BLaER1 (cell line): ENCODE results near the gene GTSE1.
A peak's percentile ranks its signal among the peaks of the same experiment; 100 is the strongest.

Experiments
- H3K27ac ChIP-seq: shearing (Covaris generic); formaldehyde crosslinking; 2 replicates; pipeline ENCODE4 v1.8.1; 2022
- H3K27me3 ChIP-seq: shearing (Covaris generic); formaldehyde crosslinking; 2 replicates; pipeline ENCODE4 v1.8.1; 2022
- H3K36me3 ChIP-seq: shearing (Covaris generic); formaldehyde crosslinking; 2 replicates; pipeline ENCODE4 v1.8.1; 2022
- H3K4me1 ChIP-seq: shearing (Covaris generic); formaldehyde crosslinking; 2 replicates; pipeline ENCODE4 v1.8.1; 2022
- H3K4me2 ChIP-seq: shearing (Covaris generic); formaldehyde crosslinking; 2 replicates; pipeline ENCODE4 v1.8.1; 2022
- H3K4me3 ChIP-seq: shearing (Covaris generic); formaldehyde crosslinking; 2 replicates; pipeline ENCODE4 v1.8.1; 2022
- H3K9ac ChIP-seq: shearing (Covaris generic); formaldehyde crosslinking; 2 replicates; pipeline ENCODE4 v1.8.1; 2022
- H3K9me3 ChIP-seq: shearing (Covaris generic); formaldehyde crosslinking; 2 replicates; pipeline ENCODE4 v1.8.1; 2022
- H4K20me1 ChIP-seq: shearing (Covaris generic); formaldehyde crosslinking; 2 replicates; pipeline ENCODE4 v1.8.1; 2022
- Cebpa-rat ChIP-seq: shearing (Covaris generic); IDR thresholded peaks from 2 replicates; pipeline ENCODE4 v1.8.1; 2022

Gene GTSE1

DNA sequence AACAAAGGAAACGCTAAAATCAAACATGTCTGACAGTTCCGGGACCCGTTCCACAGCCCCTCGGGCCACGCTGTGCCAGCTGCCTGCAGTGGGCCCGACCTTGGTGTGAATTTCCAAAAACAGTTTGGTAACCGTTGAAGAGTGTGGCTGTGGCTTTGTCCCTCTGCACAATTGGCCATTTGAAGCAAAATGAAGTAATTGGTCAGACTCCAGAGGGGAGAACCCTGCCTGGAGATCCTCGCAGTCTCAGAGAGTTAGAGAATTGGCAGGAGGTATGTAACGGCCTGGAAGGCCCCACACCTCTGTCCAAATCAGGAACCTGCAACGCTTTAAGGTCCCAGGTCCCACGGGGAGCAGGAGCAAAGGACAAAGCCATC lies 65.1 kb downstream of the GTSE1 start:
- peaks cover 64% of the 10 kb centered on the region for H3K4me1 ChIP-seq
- no peaks in the 10 kb centered on the region for H3K9me3 ChIP-seq
- no peak overlapping the region for H3K4me3 ChIP-seq
- peaks cover 43% of the 10 kb centered on the region for H3K27me3 ChIP-seq
- peaks cover 91% of the 10 kb centered on the region for H4K20me1 ChIP-seq
- TF ChIP-seq Cebpa-rat, result no peak
- no peak overlapping the region for H3K27ac ChIP-seq
- H3K9ac ChIP-seq, result no peak overlapping the region
- H3K4me2 ChIP-seq, result peak overlapping the region; percentile 89
- peaks cover 32% of the 10 kb centered on the region for H3K36me3 ChIP-seq

DNA sequence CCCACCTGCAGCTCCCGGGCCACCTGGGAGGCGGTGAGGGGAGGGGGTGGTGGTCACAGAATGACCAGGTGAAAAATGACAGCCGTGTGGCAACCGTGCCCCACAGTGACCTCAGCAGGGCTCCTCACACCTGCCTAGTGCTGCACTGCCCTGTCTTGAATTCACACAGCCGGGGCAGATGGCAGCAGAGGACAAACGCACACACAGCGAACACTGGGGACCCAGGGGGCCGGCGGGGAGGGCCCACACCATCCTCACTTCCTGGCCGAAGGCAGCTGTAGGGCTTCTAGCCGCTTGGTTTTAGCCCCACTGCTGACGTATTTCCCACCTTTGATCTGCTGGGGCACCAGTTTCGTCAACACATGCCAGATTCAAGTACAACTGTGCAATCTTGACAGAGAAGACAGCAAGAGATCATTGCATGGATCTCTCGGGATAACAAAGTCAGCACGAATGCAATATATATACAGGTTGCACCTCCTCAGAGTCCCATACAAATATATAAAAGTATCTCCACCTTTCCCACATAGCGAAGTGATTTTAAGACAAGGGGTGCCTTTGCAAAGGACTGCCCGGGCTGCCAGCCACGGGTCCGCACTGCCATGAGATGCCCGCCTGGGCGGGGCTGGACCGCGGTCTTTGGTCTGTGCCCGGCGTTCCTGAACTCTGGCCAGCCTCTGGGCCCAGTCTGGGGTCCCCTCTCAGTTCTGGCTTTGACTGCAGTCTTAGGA lies 65.7 kb downstream of the GTSE1 start:
- H3K27me3 ChIP-seq, result peaks cover 49% of the 10 kb centered on the region
- no peak for TF ChIP-seq Cebpa-rat
- H3K27ac ChIP-seq, result no peak overlapping the region
- H3K36me3 ChIP-seq, result peaks cover 26% of the 10 kb centered on the region
- H3K9me3 ChIP-seq, result no peaks in the 10 kb centered on the region
- peaks cover 64% of the 10 kb centered on the region for H3K4me1 ChIP-seq
- no peak overlapping the region for H3K4me3 ChIP-seq
- no peak overlapping the region for H3K9ac ChIP-seq
- peaks cover 91% of the 10 kb centered on the region for H4K20me1 ChIP-seq
- peak overlapping the region; percentile 89 for H3K4me2 ChIP-seq

DNA sequence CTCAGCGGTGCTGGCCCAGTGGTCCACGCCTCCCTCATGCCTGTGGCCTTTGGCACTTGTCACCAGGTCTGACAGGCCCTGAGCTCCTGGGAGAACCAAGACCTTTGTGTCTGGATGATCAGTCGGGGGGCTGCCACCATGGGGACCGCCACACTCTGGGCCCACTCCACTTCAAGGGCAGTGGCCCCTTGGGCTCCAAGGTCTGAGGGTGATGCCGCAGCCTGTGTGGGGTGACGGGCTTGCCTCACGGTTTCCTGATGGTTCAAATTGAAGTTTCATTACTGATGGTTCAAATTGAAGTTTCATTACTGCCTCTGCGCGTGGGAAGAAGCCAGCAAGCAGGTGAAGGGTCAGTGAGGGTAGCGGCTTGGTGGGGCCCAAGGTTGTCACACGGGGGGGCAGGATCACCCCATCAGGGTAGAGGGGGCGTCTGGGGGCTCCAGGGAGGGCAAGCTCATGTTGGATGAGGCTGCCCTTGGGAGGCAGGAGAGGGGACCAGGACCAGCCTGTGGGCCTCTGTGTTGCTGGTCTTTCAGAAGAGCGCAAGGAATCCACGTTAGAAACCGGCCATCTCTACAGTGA lies 66.4 kb downstream of the GTSE1 start:
- Histone ChIP-seq H3K4me2 (peak overlapping the region; percentile 89), H3K4me1 (peaks cover 65% of the 10 kb centered on the region), H3K4me3 (no peak overlapping the region), H4K20me1 (peaks cover 91% of the 10 kb centered on the region), H3K36me3 (peaks cover 21% of the 10 kb centered on the region), H3K9me3 (no peaks in the 10 kb centered on the region), H3K27me3 (peaks cover 55% of the 10 kb centered on the region), H3K27ac (no peak overlapping the region), H3K9ac (no peak overlapping the region)
- no peak for TF ChIP-seq Cebpa-rat

DNA sequence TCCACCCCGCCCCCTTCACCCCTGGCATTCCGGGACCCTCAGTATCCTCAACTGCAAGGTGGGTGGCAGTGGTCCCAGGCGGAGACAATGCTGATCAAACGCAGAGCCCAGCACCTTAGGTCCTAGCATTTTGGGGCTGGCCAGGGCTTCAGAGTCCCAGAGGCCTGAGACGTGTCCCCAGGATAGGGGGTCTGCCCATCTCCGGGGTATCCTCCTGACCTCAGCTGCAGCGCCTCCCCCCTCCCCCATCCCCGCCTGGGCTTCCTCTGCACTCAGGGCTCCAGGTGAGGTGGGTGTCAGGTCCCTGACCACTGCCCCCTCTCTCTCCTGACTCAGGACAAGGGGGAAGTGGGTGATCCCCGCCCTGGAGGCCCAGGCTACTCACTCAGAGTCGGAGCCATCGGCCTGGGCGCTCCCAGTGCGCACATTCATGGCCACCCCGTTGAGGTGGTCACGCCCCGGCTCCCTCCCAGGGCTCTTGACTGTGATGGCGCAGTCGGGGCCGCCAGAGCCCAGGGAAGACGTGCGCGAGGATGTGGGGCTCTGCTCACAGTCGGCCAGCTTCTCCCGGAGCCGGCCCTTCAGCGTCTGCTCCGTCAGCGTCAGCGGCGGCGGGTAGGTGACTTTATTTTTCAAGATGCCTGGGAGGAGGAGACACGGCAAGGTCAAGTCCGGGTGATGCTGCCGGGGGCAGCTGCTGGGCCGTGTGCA lies 67.1 kb downstream of the GTSE1 start:
- Histone ChIP-seq H3K4me3 (no peak overlapping the region), H3K4me1 (peaks cover 64% of the 10 kb centered on the region)
- TF ChIP-seq Cebpa-rat, result no peak

DNA sequence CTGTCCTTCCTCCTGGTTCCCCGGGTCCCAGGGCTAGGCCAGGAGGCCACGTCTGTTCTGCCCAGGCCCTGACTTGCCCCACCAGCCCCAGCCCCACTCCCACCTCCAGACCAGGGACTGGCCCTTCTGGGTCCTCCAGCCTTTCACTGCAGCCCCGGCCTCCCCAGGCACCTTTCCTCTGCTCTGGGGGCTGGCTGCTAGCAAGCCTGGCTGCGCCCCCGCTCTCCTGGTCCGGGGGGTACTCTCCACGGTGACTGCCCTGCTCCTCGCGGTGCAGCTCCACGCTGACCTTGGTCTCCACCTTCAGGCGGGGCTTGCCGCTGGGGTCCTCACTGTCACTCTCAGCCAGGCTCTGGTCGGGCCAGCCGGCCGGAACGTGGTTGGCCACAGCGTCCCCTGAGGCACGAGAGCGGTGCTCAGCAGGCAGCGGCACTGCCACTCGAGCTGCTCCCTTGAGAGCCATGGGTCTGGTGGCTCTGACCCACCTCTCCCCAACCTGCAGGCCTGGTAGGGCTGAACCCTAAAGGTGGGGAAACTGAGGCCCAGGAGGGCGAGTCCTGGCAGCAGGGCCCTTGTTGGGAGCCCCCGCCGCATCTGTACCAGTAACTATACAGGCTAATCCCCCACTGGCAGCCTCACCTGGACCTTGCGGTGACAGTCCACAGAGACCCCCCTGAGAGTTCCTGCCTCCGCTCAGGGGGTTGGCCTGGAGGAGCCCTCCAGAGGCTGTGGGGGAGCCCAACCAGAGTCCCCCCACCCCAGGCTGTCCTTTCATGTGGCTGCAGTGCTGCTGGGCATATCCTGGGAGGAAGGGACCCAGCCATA lies 67.9 kb downstream of the GTSE1 start:
- Histone ChIP-seq H3K4me3 (peak overlapping the region; percentile 19; the same call in 1 of the 2 replicates), H3K4me2 (peak overlapping the region; percentile 89), H3K27ac (no peak overlapping the region), H3K36me3 (peaks cover 6% of the 10 kb centered on the region; the same call in 1 of the 2 replicates), H4K20me1 (peaks cover 86% of the 10 kb centered on the region), H3K9me3 (no peaks in the 10 kb centered on the region), H3K4me1 (peaks cover 64% of the 10 kb centered on the region), H3K9ac (no peak overlapping the region), H3K27me3 (peaks cover 59% of the 10 kb centered on the region)
- TF ChIP-seq Cebpa-rat, result no peak

More for the DNA sequence above, 67.1 kb downstream of the GTSE1 start:
- H3K27ac ChIP-seq, result no peak overlapping the region
- peaks cover 13% of the 10 kb centered on the region; the same call in 1 of the 2 replicates for H3K36me3 ChIP-seq
- H3K9me3 ChIP-seq, result no peaks in the 10 kb centered on the region
- peaks cover 59% of the 10 kb centered on the region for H3K27me3 ChIP-seq
- no peak overlapping the region for H3K9ac ChIP-seq
- H4K20me1 ChIP-seq, result peaks cover 88% of the 10 kb centered on the region
- peak overlapping the region; percentile 89 for H3K4me2 ChIP-seq

DNA sequence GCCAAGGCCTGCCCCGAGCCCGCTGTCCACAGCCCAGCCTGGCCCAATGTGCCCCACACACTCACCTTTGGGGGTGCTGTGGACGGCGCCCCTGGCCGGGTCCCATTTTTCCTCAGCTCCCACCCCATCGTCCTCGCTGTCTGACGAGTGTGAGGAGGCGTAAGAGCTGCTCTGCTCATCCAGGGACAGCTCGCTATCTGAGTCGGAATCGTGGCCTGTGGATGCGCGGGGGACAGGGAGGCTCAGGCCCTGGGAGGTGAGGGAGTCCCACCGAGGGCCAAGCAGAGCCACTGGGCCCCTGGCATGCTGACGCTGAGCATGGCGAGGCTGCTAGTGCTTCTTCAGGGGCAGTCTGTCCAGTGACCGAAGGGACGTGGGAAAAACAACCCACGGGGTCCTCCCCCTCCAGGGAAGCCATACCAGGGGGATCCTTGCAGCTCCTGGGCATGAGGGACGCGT lies 68.5 kb downstream of the GTSE1 start:
- peak overlapping the region; percentile 89 for H3K4me2 ChIP-seq
- H3K27ac ChIP-seq, result no peak overlapping the region
- peaks cover 59% of the 10 kb centered on the region for H3K27me3 ChIP-seq
- no peak for TF ChIP-seq Cebpa-rat
- H4K20me1 ChIP-seq, result peaks cover 86% of the 10 kb centered on the region
- no peaks in the 10 kb centered on the region for H3K36me3 ChIP-seq
- no peak overlapping the region for H3K9ac ChIP-seq
- no peaks in the 10 kb centered on the region for H3K9me3 ChIP-seq
- H3K4me3 ChIP-seq, result peak overlapping the region; percentile 19; the same call in 1 of the 2 replicates
- peaks cover 64% of the 10 kb centered on the region for H3K4me1 ChIP-seq

DNA sequence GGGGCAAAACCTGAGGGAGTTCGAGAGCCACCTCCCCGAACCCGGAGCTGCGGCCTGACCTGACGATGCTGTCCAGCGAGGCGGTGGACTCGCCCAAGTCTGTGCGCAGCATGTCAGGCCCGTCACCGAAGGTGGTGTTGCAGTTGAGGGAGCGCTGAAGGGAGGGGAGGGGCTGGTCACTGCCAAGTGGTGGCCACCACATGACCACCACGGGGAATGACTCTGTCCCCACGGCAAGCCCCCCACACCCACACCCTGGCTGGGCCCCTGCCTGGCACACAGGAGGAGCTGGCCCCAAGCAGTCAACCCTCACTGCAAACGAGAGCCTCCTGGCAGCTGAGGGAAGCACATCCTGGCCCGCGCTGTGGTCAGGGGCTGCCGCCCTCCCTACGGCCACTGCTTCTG lies 69.7 kb downstream of the GTSE1 start:
- H3K9ac ChIP-seq, result no peak overlapping the region
- H3K4me2 ChIP-seq, result peak overlapping the region; percentile 73
- H3K27me3 ChIP-seq, result peaks cover 59% of the 10 kb centered on the region
- H3K36me3 ChIP-seq, result no peaks in the 10 kb centered on the region
- peaks cover 64% of the 10 kb centered on the region for H3K4me1 ChIP-seq
- no peak for TF ChIP-seq Cebpa-rat
- no peaks in the 10 kb centered on the region for H3K9me3 ChIP-seq
- no peak overlapping the region for H3K27ac ChIP-seq
- H3K4me3 ChIP-seq, result no peak overlapping the region
- H4K20me1 ChIP-seq, result peaks cover 77% of the 10 kb centered on the region

DNA sequence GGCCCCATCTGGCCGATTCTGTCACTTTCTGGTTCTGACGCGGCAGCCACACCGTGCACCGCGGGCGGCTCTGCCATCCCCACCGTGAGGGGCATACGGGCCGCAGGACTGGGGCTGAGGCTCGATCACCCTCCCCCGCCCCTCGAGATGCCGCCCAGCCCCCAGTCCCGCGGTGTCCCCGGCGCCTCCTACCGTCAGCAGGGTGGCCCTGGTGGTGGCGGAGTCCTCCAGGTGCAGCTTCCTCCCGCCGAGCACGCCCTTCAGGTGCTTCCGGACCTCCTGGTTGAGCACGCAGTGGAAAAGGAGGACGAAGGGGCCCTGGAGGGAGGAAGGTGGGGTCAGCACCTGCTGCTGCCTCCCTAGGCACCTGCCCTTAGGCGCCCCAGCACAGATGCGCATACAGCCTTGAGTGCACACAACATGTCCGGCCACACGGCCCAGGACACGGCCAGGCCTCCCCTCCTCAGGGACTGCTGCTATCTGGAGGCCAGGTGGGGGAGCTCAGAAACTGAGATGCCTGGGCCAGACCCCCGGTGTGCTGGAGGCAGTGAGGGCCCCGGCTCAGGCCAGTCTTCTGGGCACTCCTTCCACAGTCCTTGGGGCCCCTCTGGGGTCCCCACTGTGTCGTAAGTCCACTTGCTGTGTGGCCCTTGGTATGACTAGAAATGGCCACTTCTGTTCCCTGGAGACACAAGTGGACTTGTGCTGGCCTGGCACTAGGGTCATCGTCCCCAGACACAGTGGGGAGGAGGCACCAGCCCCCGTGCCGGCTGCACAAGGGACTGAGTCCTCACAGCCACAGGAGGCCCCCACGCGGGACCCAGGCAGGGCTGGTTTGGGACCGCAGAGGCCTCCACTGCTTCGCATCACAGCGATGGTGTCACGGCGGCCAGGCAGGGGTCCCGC lies 70.4 kb downstream of the GTSE1 start:
- no peak for TF ChIP-seq Cebpa-rat
- H3K27ac ChIP-seq, result no peak overlapping the region
- no peaks in the 10 kb centered on the region for H3K36me3 ChIP-seq
- H3K27me3 ChIP-seq, result peaks cover 55% of the 10 kb centered on the region
- H3K4me2 ChIP-seq, result peak overlapping the region; percentile 73
- no peak overlapping the region for H3K4me3 ChIP-seq
- H4K20me1 ChIP-seq, result peaks cover 71% of the 10 kb centered on the region
- H3K9me3 ChIP-seq, result no peaks in the 10 kb centered on the region
- no peak overlapping the region for H3K9ac ChIP-seq
- peaks cover 56% of the 10 kb centered on the region for H3K4me1 ChIP-seq
